Measurements from ENCODE around the gene MLKL.

GRCh38 chr16:74622005-74622404 is 78.7 kb downstream of the MLKL start:
- no peak for TF ChIP-seq CTCF (IDR thresholded peaks at IDR 0.05)
- no peak for TF ChIP-seq POLR2A (IDR thresholded peaks at IDR 0.05)
